Measurements from ENCODE around the gene ZNF232.
"Not testable (repeated sequence)": the region's sequence is repeated elsewhere in the genome, so short reads cannot be mapped to it uniquely, and the experiment has no call there.

GRCh38 chr17:5138198-5138544 lies 26.5 kb upstream of the ZNF232 start:
- not testable (repeated sequence) for TF ChIP-seq CTCF (IDR thresholded peaks at IDR 0.05); POLR2AphosphoS5 (IDR thresholded peaks at IDR 0.05); POLR2A (IDR thresholded peaks at IDR 0.05; ENCODE audit: low read depth); EP300 (IDR thresholded peaks at IDR 0.05)

Measured in esophagus muscularis mucosa (tissue), 4 donors.